ENCODE results near the gene MAPRE2.

GRCh38 chr18:35061336-35061735, 20.1 kb downstream of the MAPRE2 start:
- TF ChIP-seq CTCF (IDR thresholded peaks at IDR 0.05) (no peak), POLR2A (IDR thresholded peaks at IDR 0.05) (no peak)

All from lower leg skin (tissue), 3 donors.